Embryonic facial prominence (tissue), 1 donor: ENCODE results near the gene MKI67.
A peak's percentile ranks its signal among the peaks of the same experiment; 100 is the strongest.
"Not testable (repeated sequence)": the region's sequence is repeated elsewhere in the genome, so short reads cannot be mapped to it uniquely, and the experiment has no call there.

ENCODE experiments used
- DNase-seq: peaks from one replicate; pipeline ENCODE4 v3.0.0-alpha.2; 2016; ENCODE audit errors: extremely low spot score

Gene MKI67, protein sequence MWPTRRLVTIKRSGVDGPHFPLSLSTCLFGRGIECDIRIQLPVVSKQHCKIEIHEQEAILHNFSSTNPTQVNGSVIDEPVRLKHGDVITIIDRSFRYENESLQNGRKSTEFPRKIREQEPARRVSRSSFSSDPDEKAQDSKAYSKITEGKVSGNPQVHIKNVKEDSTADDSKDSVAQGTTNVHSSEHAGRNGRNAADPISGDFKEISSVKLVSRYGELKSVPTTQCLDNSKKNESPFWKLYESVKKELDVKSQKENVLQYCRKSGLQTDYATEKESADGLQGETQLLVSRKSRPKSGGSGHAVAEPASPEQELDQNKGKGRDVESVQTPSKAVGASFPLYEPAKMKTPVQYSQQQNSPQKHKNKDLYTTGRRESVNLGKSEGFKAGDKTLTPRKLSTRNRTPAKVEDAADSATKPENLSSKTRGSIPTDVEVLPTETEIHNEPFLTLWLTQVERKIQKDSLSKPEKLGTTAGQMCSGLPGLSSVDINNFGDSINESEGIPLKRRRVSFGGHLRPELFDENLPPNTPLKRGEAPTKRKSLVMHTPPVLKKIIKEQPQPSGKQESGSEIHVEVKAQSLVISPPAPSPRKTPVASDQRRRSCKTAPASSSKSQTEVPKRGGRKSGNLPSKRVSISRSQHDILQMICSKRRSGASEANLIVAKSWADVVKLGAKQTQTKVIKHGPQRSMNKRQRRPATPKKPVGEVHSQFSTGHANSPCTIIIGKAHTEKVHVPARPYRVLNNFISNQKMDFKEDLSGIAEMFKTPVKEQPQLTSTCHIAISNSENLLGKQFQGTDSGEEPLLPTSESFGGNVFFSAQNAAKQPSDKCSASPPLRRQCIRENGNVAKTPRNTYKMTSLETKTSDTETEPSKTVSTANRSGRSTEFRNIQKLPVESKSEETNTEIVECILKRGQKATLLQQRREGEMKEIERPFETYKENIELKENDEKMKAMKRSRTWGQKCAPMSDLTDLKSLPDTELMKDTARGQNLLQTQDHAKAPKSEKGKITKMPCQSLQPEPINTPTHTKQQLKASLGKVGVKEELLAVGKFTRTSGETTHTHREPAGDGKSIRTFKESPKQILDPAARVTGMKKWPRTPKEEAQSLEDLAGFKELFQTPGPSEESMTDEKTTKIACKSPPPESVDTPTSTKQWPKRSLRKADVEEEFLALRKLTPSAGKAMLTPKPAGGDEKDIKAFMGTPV (N-terminal part only)

DNA sequence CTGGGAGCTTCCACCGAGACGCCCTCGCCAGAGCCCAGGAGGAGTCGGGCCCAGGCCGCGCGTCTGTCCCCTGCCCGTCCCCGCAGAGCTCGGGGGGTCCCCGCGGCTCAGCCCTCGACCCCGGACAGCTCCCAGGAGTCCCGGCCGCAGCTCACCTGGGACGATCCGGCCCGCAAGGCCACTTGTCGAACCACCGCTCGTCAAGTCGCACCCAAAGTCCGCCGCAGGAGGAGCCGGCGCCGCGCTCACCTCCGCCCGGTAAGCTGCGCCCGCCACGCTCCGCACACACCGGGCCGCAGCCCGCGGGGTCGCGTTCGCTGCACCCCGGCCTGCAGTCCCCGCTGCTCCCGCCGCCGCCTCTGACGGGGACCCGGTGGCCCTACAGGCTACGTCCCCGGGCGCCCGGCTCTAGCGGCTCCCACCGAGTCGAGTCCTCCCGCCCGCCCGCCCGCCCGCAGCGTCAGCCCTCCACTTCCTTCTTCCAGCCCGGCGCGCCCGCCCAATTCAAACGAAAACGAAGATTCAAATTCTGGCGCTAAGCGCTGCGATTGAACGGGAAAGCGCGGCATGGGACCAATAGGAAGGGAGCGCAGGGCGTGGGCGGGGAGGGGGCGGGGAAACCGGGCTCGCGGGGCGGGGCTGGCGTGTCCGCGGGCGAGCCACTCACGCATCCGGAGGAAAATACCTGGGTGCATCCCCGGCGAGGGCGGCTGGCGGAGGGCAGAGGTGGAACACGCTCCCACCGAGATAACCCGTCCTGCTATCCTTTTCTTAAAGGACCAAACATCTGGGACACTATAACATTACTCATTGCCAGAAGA is at the start of gene MKI67:
TSS of gene MKI67 (minus strand) at position 480 of the 821 bp plus-strand sequence. CDS start 756 bp downstream, outside the sequence.
- peak; percentile 83 for DNase-seq

DNA sequence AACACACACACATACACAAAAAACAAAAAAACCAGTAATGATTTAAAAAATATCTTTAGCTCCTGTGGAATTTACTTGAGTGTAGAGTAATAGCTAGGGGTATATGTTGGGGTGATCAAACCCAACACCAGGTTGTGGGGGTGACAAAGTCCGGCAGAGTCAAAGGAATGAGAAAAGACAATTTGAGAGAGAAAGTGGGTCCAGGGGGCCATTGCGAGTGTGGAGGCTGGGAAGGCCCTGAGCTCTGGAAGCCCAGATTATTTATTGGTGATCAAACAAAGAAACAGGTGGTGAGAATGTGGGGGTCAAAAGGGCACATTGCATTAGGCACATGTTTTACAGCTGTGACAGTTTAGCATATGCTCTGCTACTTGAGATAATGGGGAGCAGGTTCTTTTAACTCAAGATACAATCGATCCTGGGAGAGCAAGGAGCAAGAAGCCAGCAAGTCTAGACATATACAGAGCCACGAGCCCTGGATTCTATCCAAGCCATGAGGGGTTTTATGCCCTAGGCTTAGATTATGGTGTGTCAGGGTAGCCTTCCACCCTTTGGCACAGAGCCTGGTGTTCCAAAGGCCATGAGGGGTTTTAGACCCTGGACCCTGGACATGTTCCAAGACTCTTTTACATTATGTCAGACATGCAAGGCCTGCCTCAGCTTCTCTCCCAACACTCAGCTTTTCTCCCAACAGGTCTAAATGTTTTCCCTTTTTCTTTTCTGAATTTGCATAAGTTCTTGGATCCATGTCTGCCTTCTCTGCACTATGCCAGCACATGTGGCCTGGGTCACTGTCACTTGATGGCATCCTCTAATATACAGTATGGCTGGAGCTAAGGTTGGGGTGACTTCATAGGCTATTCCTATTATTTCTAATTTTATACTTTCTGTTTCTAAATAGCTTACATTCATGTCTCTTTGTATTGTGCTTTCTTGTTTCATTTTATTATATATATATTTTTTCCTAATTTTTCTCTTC is 48.6 kb upstream of the MKI67 start:
- DNase-seq: no peak

DNA sequence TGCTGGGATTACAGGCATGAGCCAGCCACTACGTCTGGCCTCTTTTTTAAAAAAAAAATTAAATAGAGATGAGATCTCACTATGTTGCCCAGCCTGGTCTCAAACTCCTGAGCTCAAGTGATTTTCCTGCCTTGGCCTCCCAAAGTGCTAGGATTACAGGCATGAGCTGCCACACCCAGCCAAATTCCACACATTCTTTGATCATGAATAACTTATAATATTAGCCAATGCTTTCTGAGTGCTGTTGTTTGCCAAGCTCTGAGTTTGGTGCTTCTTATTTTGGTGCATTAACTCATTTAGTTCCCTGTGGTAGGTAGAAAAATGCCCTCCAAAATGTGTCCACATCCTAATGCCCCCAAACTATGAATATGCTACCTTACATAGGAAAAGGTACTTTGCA is 47.2 kb upstream of the MKI67 start:
- DNase-seq: no peak

DNA sequence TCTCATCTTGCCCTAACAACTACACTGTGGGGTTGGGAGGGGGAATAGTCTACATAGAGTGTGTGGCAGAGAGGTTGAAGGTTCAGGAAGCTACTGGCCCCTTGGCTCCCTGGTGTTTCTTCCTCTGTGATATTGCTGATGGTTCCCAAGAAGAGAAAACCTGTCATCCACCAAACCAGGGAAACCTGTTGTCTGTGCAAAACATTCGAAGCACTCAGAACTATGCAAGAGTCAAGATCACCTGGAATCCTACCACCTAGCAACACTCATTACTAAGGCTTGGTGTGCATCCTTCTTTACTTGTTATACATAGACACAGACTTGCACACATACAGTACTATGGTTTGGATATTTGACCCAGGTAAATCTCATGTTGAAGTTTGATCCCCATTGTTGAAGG is 46.5 kb upstream of the MKI67 start:
- DNase-seq: no peak

DNA sequence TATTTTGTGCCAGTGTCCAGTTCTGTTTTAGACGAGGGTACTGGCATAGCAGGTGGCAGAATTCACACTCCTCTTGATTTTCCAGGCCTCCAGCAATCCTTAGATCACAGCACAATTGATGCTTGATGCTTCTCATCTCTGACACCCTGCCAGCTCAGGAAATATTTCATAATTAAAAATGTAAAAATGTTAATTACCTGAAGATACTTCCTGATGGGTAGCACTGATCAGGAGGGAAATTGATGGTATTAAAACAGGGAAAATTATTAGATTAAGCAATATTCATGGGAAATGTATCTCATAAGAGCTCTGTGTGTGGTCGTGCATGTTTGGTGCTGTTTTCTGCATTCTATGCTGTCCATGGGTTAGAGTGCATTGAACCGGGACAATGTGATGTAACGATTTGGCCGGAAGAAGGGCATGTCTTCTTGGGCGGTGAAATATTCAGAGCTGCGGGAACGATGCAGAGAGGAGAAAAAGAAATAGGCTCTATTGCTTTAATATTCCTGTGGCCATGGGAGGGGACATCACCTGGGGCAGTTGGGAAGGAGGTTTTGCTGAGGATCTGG is 43.7 kb upstream of the MKI67 start:
- DNase-seq: no peak

DNA sequence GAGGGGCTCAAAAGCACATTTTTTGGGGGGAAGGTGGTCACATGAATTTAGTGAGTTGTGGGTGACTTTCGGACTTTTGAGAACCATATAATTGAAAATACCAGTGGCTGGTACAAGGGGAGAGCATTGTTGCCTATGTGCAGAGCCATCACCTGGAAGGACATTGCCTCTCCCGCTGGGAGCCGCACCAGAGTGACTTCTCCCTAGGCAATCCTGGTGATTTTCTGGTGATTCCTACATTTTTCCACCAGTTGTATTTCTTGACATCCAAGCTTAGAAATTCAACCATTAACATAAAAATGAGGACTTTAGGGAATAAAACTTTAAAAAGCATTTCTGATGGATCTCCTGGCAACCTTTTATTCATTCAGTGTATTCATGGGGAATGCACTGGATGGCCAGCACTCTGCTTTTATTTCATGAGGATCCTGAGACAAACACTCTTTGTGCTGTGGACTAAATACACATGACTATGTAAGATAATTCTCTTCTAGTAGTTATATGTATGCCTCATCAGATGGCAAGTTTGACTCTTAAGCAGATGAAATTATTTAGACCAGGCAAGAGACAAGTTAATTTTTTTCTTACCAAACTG is 41.8 kb upstream of the MKI67 start:
- DNase-seq: no peak

DNA sequence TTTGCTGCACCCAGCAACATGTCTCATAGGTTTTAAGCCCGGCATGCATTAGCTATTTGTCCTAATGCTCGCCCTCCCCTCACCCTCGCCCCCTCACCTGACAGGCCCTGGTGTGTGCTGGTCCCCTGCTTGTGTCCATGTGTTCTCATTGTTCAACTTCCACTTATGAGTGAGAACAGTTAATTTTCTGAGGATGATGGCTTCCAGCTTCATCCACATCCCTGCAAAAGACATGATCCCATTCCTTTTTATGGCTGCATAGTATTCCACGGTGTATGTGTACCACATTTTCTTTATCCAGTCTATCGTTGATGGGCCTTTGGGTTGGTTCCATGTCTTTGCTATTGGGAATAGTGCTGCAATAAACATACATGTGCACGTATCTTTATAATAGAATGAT is 40.9 kb upstream of the MKI67 start:
- not testable (repeated sequence) for DNase-seq

DNA sequence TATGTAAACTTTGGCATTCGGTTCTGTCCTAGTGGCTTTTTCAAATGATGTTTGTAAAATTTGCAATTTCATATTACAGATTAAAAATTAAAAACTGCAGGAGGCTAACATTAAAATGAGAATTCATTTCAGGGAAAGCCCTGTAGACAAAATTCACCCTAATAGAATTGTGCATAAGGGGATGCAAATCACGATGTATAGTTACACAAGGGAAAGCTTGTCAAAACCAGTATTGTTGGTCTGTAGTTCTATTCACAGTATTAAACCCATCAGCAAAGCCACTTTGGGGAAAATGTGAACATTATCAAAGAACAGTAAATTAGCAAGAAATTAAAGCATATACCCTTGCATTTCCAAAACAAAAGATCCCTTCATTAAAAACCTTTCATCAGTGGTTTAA is 39.9 kb upstream of the MKI67 start:
- no peak for DNase-seq

DNA sequence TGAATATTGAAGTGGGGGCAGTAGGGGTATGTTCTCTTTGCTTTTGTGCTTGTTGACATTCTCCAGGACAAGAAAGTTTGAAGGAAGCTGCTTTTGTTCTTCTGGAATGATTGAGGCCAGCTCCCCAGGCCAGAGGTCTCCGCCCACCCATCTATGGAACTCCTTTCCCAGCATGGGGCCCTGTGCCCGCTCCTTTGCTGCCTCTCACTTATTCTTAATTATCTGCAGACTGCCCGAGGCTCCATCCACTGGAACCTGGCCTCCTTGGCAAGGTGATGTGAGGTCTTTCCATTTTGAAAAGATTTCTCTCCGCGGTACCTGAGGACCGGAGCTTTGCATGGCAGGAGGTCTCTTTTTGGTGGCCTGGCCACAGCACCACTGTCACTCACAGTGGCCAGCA is 39.3 kb upstream of the MKI67 start:
- DNase-seq: no peak

DNA sequence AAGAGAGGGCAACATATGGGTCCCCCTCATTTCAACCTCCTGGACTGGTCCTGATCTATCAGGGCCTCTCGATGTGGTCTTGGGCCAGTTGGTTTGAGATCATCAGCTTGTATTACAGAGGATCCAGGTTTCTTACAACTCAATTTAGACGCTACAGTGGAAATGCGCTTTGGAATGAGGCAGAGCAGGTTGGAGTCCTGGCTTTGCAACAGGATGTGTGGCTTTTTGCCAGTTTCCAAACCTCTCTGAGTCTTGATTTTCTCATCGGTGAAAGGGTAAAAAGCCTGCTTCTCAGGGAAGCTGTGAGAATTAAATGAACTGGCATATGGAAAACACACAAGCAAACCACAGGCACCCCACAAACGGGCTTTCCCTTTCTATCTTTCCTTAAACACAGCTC is 37.5 kb upstream of the MKI67 start:
- no peak for DNase-seq

DNA sequence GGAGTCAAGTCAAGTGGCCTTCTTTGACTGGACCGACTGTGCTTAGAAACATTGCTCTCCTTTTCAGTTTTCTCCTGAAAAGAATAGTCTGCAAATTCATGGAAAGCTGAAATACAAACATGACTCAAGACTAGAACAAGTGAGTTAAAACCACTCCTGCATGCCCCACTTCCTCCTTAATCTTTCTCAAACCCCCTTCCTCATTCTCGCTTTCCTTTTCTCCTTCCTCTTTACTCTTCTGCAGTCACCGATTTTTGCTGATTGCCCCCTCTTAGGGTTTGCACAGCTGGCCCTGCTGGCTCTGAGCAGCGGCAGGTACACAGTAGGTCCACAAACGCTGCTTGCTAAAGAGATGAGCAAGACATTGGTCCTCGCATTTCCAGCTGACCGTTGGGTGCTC is 34.8 kb upstream of the MKI67 start:
- DNase-seq: no peak

DNA sequence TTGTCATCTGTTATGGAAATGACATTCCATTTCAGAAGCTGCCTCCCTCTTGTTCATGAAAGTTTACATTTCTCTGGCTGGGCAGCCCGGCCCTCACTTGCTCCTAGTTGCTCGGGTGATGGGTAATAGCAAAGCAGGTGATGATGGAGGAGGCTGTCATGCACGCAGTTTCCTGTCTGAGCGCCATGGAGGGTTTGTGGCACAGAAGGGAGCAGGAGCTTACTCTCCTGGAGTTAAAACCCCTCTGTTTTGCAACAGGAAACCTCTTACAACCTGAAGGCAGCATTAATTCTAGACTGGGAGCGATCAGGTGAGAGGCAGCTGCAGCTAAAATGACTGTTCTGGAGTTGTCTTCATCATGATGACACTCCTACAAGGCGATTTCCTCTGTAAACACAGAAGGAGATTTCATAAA is 34.1 kb upstream of the MKI67 start:
- DNase-seq: no peak

DNA sequence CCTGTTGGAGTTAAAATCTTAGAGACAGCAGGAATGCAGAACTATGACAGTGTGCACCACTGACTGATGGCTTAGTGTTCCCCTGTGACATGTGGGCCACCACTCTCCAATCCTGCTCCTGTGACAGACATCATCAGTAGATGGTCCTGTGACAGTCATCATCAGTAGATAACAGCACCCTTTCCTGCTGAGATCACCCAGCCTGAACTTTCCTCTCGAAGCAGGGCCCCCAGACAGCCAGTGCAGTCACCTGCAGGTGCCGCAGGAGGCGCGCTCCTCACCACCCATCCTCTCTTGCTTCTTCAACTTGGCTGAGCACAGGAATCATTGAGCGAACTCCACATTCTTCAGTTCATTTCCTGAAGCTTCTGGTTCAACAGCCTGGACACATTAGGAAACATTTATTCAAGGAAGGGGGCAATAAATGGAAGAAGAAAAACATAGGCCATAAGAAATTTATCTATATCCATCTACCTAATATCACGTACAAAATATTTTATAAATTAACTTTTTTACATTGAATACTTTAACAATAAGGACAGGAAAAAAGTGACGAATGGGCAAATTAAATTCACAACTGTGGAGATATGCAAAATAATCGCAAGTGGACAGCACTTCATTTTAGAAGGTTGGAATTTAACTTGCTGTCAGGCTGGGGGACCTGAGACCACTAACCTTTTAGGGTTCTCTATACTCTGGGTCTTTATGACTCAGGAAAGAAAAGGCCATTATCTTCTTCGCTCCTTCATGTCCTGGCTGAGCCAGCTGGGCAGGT is 32.0 kb upstream of the MKI67 start:
- DNase-seq: no peak

DNA sequence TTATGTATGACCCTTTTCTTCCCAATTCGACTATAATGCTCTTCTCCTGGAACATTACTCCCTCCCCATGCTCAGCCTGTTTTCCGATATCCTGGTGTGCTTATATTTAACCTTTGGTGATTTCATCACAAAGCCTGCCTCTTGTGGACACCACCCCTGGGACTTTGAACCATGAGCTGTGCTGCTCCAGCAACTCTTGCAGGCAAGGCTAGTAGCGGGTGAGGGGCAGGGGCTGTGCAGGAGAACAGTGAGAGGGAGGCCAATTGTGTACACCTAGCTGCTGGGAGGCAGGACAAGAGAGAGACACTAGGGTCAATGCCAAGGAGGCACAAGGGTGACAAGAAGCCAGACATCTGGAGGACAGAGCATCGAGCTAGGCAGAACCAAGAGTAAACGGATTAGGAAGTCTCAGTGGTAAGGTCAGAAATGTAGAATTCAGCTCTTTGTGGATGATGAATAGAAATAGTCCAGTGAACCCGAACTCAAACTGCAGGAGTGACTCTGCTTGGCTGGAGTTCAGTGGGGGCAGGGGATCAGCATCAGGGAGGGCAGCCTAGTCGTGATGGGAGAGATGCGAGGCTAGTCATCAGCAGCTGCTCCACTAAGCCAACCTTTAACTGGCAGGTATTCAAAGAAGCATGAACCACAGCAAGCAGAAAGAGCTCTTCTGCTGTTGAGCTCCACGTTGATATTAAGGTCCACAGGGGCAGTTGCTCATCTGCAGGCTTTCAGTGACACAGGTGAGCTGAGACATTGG is 31.0 kb upstream of the MKI67 start:
- no peak for DNase-seq

DNA sequence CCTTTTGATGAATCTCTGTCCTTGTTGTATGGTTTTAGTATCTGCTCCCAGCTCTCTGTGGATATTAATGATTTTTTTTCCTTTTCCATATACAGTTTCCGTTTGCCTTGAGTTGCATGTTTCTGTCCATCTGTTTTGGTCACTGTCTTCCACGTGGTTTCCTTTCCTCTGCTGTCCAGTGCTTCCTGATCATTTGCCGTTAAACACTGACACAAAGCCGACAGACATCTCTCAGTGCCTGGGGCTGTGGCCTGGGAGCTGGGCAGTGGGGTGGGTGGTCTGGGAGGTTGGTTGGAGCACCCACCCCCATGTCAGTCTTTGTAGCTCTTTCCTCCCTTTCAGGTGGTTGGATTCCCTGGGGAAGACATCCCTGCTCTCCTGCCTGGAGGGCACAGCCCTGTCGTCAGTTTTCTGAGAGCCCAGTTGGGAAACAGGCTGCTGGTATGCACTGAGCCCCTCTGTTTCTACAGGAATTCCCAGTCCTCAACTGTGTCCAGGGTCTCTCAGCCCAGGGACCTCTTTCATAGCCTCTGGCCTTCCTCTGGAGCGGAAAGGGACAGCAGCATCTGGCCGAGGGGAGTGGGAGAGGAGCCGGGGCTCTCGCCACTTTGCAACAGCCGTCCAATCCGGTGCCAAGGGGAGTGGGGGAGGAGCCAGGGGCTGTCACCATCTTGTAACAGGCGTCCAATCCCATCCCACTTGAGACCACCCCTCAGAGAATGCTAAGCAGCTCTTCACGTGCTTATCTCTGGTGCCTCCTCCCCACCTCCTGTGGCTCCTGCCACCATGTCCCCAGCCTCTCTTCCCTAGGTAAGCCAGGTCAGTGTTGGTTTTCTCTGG is 26.7 kb upstream of the MKI67 start:
- DNase-seq: no peak

DNA sequence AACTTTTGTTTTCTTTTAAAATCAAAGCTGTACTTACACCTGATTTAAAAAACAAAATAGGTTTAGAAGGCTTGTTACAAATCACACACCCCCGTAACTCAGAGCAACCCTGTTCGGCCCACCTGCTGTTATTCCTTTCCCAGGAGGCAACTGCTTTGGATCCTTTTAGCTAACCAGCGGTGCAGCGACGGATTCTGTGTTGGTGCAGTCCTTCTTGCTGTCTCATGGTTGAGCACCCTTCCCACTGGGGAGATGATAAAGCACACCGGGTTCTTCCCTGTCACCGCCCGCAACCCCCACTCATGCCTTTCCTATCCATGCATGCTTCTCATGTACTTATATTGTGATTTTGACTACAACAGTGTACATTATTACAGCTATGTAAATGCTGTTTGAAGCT is 24.8 kb upstream of the MKI67 start:
- no peak for DNase-seq

DNA sequence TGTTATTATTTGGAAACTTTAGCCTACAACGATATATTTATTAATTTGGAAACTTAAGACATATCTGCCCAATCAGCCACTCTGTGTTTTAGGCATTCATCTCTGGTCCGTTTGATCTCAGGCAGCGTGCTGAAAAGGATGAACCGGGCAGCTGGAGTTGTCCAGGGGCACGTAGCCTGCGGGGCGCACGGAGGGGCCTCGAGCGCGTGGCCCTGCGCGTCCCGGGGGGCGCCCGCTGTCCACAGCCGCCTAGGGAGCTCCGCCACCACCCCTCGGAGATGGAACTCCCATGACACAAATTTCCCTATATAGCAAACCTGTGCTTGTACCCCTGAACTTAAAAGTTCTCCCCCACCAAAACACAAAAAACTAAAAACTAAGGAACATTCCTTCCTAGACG is 24.3 kb upstream of the MKI67 start:
- DNase-seq: no peak
